ENCODE data around the gene RAB17. TPM values are rescaled to one million over a fixed set of nuclear protein-coding genes. Genes with fewer than 3 reads are reported as not detected.

RAB17 gene
- total and polyA plus RNA-seq, 2 donors from 2014 or later = 59.1 to 151 TPM

DNA sequence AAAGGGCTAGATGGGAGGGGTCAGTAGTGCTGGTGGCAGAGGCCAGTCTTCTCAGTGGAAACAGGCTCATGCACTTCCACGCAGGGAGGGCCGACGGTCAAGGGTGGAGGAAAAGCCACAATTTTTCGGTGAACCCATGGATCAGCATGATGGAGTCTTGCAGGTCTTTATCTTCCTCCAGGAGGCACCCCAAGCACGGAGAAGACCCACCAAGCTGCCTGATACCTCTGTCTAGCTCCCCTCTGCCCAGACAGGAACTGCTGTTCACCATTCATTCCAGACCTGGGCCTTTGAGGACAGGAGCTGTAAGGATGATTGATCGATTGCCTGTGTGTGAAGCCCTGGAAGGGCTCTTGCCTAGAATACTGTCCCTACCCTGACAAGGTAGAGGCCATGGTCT lies 34.0 kb upstream of the RAB17 start:
- Histone ChIP-seq H3K27ac (ENCODE audit: low read depth in 2 of 2, low read length in 2 of 2) (no peak overlapping the region), H3K4me3 (ENCODE audit: low read length in 3 of 3) (no peak overlapping the region), H3K4me1 (ENCODE audit: control insufficient read depth in 2 of 3, insufficient read depth in 2 of 3, low read depth in 1 of 3, low read length in 3 of 3) (peaks cover 2 to 14% (median 12%) of the 10 kb centered on the region in 3 donors), H3K9me3 (ENCODE audit: control insufficient read depth in 2 of 3, insufficient read depth in 1 of 3, low read length in 3 of 3) (no peaks in the 10 kb centered on the region), H3K9ac (ENCODE audit: low read length in 3 of 3) (no peak overlapping the region), H3K27me3 (ENCODE audit: control insufficient read depth, insufficient read depth, low read length) (no peaks in the 10 kb centered on the region), H3K36me3 (ENCODE audit: control insufficient read depth in 2 of 3, insufficient read depth in 3 of 3, low read length in 3 of 3) (no peaks in the 10 kb centered on the region)
- FAIRE-seq = no peak
- TF ChIP-seq, protein P1, sequence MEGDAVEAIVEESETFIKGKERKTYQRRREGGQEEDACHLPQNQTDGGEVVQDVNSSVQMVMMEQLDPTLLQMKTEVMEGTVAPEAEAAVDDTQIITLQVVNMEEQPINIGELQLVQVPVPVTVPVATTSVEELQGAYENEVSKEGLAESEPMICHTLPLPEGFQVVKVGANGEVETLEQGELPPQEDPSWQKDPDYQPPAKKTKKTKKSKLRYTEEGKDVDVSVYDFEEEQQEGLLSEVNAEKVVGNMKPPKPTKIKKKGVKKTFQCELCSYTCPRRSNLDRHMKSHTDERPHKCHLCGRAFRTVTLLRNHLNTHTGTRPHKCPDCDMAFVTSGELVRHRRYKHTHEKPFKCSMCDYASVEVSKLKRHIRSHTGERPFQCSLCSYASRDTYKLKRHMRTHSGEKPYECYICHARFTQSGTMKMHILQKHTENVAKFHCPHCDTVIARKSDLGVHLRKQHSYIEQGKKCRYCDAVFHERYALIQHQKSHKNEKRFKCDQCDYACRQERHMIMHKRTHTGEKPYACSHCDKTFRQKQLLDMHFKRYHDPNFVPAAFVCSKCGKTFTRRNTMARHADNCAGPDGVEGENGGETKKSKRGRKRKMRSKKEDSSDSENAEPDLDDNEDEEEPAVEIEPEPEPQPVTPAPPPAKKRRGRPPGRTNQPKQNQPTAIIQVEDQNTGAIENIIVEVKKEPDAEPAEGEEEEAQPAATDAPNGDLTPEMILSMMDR (IDR thresholded peaks at IDR 0.05; ENCODE audit: borderline replicate concordance, extremely low read depth, insufficient read depth) = no peak
- no peak for DNase-seq
- intact Hi-C loops (cut with DNase I) = no loop called here

DNA sequence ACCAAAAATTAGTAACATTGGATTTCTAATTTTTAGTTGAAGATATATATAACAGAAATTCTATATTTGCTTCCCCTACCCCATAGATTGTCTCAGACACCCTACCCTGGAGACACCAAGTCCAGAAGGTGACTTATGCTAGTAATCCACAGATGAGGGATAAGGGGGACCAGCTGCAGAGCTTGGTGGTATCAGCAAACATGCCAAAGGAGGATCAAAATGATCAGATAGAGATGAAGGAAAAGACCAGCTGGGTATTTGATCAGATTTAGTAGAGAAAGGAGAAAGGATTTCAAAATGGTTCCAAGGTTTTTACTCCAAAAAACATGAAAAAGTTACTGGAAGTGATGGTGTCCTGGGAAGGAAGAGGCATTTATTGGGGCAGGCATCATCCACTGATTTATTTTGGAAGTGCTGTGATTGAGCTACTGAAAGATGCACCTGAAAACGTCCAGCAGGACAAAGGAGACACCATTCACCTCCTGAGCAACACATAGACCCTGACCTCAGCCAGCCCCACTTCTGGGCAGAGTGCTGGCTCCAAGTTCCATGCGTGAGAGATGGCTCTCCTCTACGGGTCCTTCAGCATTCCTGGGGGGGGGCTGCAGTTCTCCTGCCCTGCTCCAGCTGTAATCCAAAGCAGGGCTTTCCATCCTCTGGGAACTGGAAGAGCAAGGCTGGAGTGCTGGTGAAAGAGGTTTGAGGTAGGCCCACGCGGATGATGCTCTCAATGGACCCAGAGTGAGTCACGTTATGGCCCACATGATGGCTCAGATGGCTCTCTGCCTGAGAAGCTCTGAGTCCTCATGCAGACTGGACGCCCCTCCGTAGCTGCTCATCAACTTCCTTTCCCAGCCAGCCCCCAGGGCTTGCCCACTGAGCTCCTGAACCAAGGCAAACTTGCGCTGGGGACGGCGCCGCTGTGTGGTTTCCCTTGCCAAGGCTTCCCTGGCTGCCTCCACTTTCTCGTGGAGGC lies 33.2 kb upstream of the RAB17 start:
- intact Hi-C loops (cut with DNase I) = no loop called here
- Histone ChIP-seq H3K27me3 (ENCODE audit: control insufficient read depth, insufficient read depth, low read length) (no peaks in the 10 kb centered on the region), H3K4me1 (ENCODE audit: control insufficient read depth in 2 of 3, insufficient read depth in 2 of 3, low read depth in 1 of 3, low read length in 3 of 3) (peaks cover 2 to 13% (median 7%) of the 10 kb centered on the region in 3 donors), H3K4me3 (ENCODE audit: low read length in 3 of 3) (no peak overlapping the region), H3K36me3 (ENCODE audit: control insufficient read depth in 2 of 3, insufficient read depth in 3 of 3, low read length in 3 of 3) (no peaks in the 10 kb centered on the region), H3K9me3 (ENCODE audit: control insufficient read depth in 2 of 3, insufficient read depth in 1 of 3, low read length in 3 of 3) (no peaks in the 10 kb centered on the region), H3K27ac (ENCODE audit: low read depth in 2 of 2, low read length in 2 of 2) (no peak overlapping the region), H3K9ac (ENCODE audit: low read length in 3 of 3) (no peak overlapping the region)
- TF ChIP-seq, protein P1 (IDR thresholded peaks at IDR 0.05; ENCODE audit: borderline replicate concordance, extremely low read depth, insufficient read depth) = no peak
- FAIRE-seq (no peak), DNase-seq (no peak)

DNA sequence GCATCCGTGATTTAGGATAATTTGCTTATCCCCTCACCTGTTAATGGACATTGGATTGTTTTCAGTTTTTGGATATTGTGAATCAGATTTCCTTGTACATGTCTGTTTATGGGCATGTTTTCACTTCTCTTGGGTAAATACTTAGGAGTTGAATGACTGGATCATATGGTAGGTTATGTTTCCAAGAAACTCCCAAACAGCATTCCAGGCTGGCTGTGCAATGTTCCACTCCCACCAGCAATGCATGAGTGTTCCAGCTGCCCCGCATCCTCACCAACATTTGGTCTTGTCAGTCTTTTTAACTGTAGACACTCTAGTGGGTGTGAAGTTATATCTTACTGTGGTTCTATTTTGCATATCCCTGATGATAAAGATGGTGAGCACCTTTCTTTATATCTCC lies 27.9 kb upstream of the RAB17 start:
- TF ChIP-seq, protein P1 (IDR thresholded peaks at IDR 0.05; ENCODE audit: borderline replicate concordance, extremely low read depth, insufficient read depth) = no peak
- H3K4me1 ChIP-seq (ENCODE audit: control insufficient read depth in 2 of 3, insufficient read depth in 2 of 3, low read depth in 1 of 3, low read length in 3 of 3) = peaks cover 2 to 29% (median 25%) of the 10 kb centered on the region in 3 donors
- intact Hi-C loops (cut with DNase I) = no loop called here
- H3K4me3 ChIP-seq (ENCODE audit: low read length in 3 of 3) = no peak overlapping the region
- H3K9ac ChIP-seq (ENCODE audit: low read length in 3 of 3) = no peak overlapping the region
- FAIRE-seq = no peak
- DNase-seq = no peak
- no peaks in the 10 kb centered on the region for H3K9me3 ChIP-seq (ENCODE audit: control insufficient read depth in 2 of 3, insufficient read depth in 1 of 3, low read length in 3 of 3)
- H3K36me3 ChIP-seq (ENCODE audit: control insufficient read depth in 2 of 3, insufficient read depth in 3 of 3, low read length in 3 of 3) = no peaks in the 10 kb centered on the region
- H3K27me3 ChIP-seq (ENCODE audit: control insufficient read depth, insufficient read depth, low read length) = no peaks in the 10 kb centered on the region
- no peak overlapping the region for H3K27ac ChIP-seq (ENCODE audit: low read depth in 2 of 2, low read length in 2 of 2)

Measured in kidney (tissue), 14 donors.